ENCODE measurements around the gene PAH.
A peak's percentile ranks its signal among the peaks of the same experiment; 100 is the strongest.

Gene PAH

DNA sequence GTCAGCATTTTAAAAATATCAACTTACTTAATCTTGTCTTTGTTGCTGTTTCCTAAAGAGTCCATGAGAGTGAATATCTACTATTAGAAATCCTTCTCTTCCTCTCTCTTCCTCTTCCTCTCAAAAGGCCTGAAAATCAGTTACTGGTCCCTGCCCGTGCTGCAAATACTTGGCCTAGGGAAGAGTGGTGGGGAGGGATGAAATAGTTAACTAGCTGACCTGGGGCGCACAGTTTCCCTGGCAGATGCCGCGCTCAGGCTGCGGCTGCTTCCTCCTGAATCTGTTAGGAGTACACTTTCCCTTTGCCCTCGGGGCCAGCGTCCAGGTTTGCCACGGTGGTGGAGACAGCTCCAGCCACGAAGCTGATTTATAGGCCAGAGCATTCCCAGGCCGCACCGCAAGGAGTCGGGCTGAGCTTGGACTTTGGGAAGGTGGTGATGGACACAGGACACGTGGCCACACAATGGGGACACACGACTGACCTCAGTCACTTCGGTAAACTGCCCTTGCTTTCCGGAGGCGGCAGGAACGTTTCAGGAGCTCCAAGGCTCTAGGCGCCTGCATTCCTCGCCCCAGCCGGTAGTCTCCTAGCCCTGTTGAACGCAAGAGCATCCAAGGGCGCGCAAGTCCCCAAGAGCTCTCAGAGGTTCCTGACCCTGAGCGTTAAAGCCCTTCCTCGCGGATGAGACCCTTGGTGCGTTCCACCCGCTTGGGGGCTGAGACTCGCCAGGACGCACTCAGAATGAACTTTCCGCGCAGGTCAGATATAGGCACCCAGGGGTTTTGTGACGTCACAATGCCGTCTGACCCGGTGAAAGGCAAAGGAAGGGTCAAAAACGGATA is 33.3 kb upstream of the PAH start:
- DNase-seq, result no peak

DNA sequence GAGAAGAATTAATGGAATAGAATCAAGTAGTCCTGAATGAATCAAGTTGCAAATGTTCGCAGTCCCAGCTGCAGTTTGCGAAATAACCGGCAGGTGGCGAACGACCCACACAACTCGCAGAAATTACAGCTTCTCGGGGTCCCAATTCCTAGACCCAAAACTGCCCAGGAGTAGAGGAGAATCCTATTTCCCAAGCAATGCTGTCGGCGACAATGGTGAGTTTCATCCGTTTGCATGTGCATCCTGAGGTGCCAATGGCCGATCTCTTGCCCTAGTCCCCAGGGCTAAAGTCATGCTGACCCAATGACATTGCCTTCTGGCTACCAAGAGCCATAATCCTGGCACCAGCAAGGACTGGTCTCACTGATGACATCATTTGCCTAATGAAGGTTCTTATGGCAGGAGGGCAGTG is 31.9 kb upstream of the PAH start:
- peak in 1 of 2 donors; percentile 44 for DNase-seq

DNA sequence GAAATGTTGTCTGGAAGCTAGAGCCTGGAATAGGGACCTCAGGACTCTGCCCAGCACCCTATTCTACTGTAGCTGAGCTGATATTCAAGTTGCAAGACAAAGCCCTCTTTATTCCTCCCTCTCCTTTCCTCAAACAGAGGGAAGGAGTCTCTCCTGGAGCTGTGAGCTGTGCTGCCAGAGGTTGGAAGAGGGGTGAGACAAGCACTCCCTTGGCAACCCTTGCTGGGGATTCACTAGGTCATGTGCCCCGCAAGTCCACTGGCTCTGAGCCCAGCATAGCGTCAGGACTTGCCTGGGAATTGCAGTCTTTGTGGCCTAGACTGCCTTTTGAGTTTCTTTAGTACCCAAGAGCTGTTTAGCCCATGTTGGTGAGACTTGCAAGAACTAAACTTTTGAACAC is 29.0 kb upstream of the PAH start:
- no peak for DNase-seq

DNA sequence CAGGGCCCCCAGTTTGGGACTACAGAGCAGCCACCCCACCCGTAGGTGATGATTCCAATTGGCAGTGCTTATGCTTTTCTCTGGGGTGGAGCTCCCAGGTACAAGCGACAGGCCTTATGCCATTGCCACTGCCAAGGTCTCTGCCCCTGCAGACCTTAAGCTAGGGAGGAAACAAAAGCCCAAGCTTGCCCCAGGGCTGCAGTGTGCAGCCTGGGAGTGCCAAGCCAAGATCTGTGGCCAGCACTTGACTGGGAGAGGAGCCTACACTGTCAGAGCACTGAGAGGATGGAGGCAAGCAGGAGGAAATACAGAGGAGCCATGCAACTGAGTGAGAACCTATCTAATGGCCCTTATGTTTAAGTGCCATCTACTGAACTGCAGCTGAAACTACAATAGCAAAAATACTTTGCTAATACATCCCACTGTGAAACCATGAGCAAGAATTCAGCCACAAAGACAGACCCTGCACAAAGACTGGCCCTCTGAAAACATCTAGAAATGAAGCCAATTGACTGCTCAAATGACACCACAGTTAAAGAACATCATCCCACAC is 22.7 kb upstream of the PAH start:
- DNase-seq, result no peak

DNA sequence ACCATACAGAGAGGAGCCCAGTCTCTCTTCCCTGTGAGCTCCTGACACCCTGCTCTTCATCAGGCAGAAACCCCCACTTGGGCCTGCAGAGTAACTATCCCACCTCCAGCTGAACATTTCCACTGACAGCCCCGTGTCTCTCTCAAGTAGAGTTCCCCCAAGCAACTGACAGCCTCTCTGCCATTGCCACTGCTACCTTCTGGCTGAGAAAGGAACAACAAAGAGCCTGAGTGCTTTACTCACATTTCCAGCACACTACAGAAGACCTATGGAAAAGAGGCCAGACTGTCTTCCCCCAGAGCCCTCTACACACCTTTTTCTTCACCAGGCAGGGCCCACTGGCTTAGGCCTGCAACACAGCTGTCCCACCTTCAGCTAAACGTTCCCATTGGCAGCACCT is 22.0 kb upstream of the PAH start:
- no peak for DNase-seq

DNA sequence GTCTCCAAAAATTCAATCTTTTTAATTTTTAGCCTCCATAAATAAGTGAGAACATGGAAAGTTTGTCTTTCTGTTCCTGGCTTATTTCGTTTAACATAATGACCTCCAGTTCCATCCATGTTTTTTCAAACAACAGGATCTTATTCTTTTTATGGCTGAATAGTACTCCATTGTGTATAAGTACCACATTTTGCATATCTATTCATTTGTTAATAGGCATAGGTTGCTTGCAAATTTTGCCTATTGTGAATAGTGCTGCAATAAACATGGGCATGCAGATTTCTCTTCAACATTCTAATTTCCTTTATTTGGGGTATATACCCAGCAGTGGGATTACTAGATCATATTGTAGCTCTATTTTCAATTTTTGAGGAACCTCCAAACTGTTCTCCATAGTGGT is 16.1 kb upstream of the PAH start:
- no peak for DNase-seq

DNA sequence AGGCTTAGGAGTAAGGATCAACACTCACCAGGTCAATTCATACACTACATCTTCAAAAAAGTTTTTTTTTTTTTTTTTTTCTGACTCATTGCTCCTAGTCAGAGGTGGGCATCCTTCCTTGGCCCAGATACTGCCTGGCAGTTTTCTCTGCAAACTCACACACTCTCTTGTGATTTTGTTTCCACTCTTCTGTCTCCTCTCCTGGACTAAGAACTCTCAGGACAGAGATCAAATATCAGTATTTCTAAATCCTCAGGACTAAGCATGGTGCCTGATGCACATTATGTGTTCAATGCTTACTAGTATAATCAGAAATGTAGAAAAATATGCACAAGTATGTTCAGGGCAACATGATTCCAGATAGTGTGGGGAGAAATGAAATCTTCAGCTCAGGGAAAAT is 10.2 kb upstream of the PAH start:
- DNase-seq, result no peak

DNA sequence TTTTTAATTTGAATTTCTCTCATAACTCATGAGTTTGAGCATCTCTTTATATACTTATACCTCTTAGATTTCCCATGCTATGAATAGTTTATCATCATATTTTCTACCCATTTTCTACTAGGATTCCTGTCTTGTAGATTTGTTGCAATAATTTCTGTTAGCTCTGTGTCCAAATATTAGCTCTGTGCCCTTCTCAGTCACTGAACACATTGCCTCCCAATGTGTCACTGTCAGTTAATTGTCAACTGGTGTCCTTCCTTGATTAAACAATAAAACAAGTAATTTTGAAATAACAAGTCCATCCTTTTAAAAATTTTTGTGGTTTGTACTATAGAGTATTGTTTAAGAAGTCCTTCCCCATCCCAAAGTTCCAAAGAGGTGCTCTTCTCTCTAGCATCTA is 4.2 kb upstream of the PAH start:
- no peak for DNase-seq

DNA sequence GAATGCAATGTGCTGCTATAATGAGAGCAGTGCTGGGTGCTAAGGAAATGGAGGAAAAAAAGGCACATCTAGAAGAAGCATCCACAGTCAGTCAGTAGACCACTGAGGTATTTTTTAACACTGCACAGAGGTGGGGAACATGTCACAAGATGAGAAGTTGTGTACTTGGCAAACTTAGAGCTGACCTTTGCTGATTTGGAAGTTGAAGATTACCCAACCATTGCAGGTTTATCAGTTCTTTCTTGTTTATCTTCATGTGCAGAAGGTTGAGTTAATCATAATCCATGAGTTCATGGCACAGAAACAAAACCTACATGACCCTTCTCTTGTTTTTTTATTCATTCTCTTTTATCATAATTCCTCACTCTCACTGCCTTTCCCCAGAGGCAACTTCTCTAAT is 3.2 kb upstream of the PAH start:
- no peak for DNase-seq

DNA sequence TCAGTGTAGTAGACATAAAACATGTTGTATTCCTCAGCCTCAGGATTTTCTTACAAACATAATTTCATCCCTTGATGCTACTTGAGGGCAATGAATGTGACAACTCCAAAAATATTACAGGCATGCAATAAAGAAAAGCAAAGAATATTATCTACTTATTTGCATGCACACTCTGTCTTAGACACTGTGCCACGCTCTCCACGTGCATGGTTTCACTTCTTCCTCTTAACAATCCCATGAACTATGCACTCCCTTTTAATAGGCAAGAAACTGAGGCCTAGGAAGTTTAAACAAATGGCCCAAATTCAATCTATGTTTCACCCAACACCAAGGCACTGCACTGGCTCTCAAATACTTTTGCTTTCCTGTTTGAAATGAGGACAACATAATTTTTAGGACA is 1.8 kb upstream of the PAH start:
- no peak for DNase-seq

DNA sequence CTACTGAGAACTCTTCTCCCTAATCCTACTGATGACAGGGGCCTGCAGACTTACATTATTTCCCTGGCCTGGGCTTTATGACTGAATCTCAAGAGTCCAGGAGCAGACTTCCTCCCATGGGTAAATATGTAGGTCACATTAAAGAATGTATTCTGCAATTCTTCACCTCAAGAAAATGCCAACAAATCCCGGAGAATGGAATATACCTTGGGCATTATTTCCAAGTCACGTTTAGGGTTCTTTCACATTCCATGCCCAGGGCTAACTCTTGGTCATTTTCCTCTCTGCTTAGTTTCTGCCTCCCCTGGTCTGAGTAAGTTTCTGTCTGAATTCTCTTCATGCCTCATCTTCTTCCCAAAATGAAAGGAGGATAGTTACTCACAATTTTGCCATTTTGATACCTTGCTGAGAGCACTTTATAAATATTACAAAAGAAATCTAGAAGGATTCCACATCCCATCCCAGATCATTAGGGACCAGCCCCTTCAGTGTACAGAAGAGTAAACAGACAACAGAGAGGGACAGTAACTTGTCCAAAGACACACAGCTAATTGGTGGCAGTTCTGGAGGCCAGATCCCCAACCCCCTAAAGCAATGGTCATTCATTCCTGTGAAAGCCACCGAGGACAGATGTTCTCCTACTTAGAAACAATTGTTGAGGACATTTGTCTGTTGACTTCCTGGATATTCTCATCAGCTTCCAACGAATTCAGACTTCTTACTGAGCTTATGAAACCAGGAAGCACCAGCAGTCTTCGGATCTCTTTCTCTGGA is 605 bp downstream of the PAH start:
- DNase-seq, result no peak

DNA sequence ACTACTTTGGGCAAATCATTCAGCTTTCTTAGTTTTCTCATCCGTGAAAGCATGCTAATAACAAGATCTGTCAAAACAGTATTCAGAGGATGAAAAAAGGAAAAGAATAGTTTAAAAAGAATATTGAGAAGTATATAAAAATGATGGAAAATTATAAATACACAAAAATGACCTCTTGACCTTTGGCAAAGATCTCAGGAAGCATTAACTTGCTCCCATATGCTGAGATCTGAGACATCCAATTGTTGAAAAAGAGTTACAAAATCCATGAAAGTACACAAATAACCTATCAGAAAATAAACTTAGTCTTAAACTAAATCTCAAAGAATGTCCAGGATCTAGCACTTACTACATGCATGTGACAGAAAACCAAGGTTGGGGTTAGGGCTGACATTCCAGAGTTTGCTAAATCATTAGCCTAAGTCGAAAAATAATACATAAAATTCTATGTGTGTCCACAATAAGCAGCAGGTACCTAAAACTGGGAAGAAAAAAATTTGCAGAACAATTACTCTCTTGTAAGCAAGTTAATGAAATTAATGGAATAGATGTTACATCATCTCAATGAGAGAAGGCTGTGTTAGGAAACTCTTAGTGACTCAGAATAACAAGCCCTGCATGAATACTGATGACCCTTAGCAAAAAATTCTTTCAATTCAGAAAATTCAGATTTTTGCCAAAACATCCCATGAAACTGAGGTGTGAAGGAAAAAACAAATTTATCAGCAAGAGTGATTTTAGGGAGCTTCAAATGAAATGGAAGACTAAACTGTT is 3.4 kb downstream of the PAH start:
- no peak for DNase-seq

DNA sequence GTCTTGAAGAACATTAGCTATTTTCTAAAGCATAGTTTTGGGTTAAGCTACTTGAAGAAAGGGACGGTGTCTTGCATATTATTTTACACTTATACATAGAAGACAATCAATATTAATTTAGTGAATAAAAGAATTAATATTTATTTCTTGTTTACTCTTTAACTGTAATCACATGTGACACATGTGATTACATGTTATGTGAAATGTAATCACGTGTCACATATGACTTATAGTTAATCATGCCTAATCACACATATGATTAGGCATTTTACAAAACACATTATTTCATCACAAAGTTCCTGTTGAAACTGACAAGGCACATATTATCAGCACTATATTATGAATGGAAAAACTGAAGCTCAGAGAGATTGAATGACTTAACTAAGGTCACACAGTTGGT is 4.8 kb downstream of the PAH start:
- DNase-seq, result no peak

DNA sequence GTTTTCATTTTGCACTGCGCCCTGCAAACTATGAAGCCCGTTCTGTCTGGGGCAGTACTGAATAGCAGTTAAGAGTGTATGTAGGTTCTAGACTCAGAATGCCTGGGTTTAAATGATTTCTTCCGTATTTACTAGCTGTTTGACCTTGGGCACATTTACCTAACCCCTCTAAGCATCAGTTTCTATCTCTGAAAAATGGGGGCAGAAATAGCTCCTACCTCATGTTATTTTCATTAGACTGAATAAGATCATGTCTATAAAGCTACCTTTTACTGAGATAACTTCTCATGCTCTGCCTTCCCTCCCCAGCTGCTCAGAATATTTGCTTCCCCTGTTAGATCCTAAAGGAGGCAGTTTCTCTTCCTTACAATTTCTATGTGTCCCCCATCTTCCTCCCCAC is 5.7 kb downstream of the PAH start:
- no peak for DNase-seq

DNA sequence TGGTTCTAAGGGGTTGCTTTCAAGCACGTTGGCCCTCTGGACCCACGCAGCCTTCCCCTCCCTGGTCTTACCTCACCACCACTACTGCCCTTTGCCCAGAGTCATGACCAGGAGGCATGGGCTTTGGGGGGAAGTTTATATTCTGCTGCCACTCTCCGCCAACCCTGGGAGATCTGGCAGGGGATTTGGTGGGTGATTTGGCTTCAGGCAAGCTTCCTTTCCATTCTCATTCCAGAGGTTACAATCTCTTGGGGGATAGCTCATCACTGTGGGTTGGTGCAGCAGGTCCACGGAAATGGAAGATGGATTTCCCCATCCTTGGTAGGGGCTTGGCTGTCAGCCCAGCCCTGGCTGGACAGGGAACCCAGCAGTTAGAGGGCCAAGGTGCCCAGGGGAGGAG is 6.3 kb downstream of the PAH start:
- no peak for DNase-seq

DNA sequence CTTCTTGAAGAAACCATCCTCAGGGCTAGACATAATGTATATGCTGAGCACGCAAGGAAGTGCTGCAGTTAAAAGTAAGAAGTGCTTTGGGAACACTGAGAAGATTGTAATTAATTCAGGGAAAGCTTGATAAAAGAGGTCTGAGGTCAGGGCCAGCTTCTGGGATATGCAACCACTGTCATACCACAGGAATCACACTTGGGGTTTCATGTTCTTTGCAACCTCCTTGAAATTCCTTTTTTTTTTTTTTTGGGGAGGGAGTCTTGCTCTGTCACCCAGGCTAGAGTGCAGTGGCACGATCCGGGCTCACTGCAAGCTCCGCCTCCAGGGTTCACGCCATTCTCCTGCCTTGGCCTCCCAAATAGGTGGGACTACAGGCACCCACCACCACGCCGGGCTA is 6.9 kb downstream of the PAH start:
- no peak for DNase-seq

DNA sequence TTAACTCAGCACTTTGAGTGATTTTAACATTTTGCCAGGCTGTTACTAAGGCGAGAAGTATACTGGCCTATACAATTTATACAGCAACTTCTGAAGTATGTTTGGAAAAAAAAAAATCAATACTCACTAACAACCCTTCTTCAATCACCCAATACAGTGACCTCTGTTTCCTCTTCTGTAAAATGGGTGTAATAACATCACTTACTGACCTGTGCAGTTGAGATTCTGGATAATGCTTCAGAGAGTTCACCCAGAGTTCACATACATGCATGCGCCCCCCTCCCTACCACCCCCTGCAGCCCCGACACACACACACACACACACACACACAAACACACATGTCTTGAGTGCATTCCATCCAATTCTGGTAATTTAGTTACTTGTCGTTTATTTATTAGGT is 9.1 kb downstream of the PAH start:
- DNase-seq, result no peak

DNA sequence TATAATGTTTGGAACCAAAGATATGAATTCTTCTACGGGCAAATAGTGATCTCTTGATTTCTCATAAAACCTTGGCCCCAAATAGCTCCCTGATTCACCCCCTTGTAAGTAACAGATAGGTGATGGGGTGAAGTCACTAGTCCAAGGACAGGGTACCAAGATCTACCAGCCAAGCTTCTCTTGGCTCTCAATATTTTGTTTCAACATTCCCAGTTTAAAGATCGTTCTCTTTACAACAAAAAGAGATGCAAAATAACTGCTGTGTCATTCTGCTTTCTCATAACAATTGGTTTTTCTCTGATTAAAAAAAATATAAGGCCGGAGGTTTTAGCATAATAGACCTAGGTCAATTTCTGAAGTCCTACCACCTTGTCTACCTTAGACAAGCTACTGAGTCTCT is 11.8 kb downstream of the PAH start:
- DNase-seq, result no peak

DNA sequence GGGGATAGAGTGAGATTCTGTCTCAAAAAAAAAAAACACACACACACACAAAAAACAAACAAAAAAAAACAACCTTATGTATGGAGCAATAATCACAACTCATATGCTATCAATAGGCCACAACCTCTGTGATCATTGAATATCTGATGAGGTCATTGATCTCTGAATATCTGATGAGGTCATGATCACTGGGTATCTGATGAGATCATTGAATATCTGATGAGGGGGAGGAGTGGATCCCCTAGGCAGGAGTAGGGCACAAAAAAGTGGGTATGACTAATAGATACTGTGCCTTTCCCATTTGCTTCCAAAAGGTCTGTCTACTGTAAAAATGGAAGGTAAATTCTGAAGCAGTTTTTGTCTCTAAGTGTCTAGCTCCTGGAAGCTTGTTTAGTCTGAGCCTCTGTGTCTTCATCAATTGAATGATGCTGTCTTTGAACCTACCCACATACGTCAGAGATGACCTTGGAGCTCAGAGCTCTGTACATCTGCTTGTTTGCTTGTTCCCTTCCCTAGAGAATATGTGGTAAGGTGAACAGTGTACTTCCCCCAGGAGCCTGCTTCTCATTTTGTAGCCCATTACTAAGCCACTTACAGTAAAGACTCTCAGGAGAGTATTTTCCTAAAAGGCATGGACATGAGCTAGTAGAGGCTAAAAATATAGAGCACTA is 13.6 kb downstream of the PAH start:
- no peak for DNase-seq

DNA sequence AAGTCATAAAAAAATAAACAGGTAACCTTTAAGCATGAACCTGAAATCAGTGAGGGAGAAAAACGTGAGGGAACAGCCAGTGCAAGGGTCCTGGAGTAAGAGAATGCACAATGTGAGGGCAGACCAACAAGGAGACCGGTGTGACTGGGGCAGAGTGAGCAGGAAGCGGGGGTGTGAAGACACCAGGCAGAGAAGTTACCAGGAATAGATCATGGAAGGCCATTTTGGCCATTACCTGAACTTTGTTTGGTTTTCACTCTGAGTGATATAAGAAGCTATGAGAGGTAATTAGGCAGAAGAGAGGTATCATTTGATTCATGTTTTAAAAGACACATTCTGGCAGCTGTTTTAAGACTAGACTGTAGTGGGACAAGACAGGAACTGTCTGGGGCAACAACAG is 15.0 kb downstream of the PAH start:
- no peak for DNase-seq

DNA sequence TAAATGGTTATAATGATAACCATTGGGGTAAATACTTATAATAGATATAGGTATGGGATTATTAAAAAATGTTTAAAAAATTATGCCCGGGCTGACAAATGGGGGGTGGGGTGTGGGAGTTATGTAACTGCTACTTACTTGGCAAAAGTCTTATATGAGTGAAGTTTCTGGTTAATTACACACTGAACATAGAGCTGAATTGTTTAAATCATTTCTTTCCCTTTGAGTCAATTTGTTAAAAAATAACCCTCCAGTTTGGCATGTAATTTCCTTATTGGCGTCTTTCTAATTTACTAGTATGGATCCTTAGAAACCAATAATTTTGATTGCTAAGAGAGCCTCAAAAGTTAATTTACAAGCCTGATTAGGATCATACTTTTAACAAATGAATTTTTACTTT is 16.7 kb downstream of the PAH start:
- no peak for DNase-seq

DNA sequence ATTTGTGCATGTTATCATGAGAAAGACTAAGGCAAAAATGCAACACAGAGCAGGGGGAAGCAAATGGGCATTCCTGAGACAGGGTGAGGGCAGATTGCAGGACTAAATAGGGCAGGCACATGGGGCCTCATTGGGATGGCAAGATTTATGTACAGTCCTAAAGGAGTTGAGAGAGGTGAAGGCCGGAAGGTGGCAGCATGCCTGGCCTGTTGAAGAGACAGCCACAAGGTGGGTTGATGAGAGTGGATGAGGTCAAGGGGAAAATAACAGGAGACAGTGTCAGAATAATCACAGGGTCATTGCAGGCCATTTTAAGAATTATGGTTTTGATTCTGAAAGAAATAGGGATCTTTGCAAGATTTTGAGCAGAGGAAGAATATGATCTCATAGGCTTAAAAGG is 21.0 kb downstream of the PAH start:
- no peak for DNase-seq

DNA sequence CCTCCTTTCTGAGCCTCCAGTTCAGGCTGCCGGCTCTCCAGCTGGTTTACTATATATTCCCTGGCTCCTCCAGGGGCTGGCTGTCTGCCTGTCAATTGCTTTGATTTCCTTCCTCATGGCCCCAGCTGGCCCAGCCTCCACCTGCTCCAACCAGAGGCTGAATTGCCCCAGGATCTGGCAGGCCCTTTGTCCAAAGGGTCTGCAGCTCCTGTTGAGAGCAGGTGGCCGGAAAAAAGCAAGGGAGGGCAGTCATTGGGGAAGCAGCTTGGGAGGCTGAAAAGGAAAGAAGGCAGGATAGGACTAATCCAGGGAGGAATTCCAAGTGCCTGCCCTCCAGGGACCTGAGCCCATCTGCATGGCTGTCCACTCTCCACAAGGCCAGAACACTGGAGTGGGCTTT is 25.3 kb downstream of the PAH start:
- DNase-seq, result no peak
